HL-60 (cell line): ENCODE results near the gene ATP2B2.
A peak's percentile ranks its signal among the peaks of the same experiment; 100 is the strongest.

Experiments
- DNase-seq, 2 experiments: peaks; one replicate each; pipeline ENCODE4 v3.0.0-alpha.2; 2010 to 2020; ENCODE audit warnings: low read depth in 1 of 2, low spot score in 1 of 2
- H3K27ac ChIP-seq: fragments of 250-450 bp; sonication (Bioruptor Pico); replicated peaks from 2 replicates; pipeline ENCODE4 v1.5.1; 2020; ENCODE audit warnings: mild to moderate bottlenecking, moderate library complexity
- H3K27me3 ChIP-seq: fragments of 250-450 bp; sonication (Bioruptor Pico); 2 replicates; pipeline ENCODE4 v1.5.1; 2021; ENCODE audit warnings: mild to moderate bottlenecking, moderate library complexity; ENCODE audit not compliant: insufficient read depth, poor library complexity, severe bottlenecking
- H3K4me3 ChIP-seq: replicated peaks from 2 replicates; pipeline ENCODE4 v1.5.1; 2011; ENCODE audit warnings: mild to moderate bottlenecking, control low read depth, low read length; ENCODE audit not compliant: insufficient read depth
- GABPA ChIP-seq: IDR thresholded peaks from 2 replicates; pipeline ENCODE4 v1.6.1; 2012; ENCODE audit warnings: low read depth
- POLR2AphosphoS5 ChIP-seq: IDR thresholded peaks from 2 replicates; pipeline ENCODE4 v1.6.1; 2012; ENCODE audit warnings: low read depth
- SPI1 ChIP-seq: IDR thresholded peaks from 2 replicates; pipeline ENCODE4 v1.6.1; 2012; ENCODE audit warnings: low read depth, mild to moderate bottlenecking, borderline replicate concordance
- TF ChIP-seq, protein P1 (sequence below): IDR thresholded peaks from 2 replicates; pipeline ENCODE4 v1.6.1; 2012; ENCODE audit warnings: low read depth; ENCODE audit not compliant: insufficient replicate concordance
- TF ChIP-seq, protein P2 (sequence below): IDR thresholded peaks from one replicate; pipeline ENCODE4 v1.5.1; 2011; ENCODE audit warnings: low read length, control low read depth, inconsistent platforms; ENCODE audit not compliant: insufficient read depth

Gene ATP2B2

DNA sequence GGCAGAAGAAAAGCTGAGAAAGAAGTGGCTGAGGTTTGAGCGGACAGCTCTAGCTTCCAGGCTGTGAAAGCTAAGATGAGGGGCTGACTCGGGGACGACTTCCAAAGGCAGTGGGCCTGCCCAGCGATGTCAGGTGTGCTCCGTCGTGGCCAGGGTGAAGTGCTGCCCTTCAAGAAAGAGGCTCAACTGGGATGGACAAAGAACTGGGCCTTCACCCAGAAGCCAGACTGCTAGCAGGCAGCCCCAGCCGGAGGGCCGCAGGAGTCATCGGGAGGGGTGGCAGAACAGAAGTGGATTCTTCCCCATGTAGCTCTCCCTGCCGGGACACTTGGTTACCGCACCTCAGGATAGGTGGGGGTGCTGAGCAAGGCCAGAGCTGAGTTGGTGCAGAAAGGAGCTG lies 171.3 kb downstream of the ATP2B2 start:
- H3K27me3 ChIP-seq = no peaks in the 10 kb centered on the region
- no peak for TF ChIP-seq POLR2AphosphoS5
- TF ChIP-seq, protein P1, sequence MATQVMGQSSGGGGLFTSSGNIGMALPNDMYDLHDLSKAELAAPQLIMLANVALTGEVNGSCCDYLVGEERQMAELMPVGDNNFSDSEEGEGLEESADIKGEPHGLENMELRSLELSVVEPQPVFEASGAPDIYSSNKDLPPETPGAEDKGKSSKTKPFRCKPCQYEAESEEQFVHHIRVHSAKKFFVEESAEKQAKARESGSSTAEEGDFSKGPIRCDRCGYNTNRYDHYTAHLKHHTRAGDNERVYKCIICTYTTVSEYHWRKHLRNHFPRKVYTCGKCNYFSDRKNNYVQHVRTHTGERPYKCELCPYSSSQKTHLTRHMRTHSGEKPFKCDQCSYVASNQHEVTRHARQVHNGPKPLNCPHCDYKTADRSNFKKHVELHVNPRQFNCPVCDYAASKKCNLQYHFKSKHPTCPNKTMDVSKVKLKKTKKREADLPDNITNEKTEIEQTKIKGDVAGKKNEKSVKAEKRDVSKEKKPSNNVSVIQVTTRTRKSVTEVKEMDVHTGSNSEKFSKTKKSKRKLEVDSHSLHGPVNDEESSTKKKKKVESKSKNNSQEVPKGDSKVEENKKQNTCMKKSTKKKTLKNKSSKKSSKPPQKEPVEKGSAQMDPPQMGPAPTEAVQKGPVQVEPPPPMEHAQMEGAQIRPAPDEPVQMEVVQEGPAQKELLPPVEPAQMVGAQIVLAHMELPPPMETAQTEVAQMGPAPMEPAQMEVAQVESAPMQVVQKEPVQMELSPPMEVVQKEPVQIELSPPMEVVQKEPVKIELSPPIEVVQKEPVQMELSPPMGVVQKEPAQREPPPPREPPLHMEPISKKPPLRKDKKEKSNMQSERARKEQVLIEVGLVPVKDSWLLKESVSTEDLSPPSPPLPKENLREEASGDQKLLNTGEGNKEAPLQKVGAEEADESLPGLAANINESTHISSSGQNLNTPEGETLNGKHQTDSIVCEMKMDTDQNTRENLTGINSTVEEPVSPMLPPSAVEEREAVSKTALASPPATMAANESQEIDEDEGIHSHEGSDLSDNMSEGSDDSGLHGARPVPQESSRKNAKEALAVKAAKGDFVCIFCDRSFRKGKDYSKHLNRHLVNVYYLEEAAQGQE = no peak
- no peak for TF ChIP-seq SPI1
- TF ChIP-seq, protein P2, sequence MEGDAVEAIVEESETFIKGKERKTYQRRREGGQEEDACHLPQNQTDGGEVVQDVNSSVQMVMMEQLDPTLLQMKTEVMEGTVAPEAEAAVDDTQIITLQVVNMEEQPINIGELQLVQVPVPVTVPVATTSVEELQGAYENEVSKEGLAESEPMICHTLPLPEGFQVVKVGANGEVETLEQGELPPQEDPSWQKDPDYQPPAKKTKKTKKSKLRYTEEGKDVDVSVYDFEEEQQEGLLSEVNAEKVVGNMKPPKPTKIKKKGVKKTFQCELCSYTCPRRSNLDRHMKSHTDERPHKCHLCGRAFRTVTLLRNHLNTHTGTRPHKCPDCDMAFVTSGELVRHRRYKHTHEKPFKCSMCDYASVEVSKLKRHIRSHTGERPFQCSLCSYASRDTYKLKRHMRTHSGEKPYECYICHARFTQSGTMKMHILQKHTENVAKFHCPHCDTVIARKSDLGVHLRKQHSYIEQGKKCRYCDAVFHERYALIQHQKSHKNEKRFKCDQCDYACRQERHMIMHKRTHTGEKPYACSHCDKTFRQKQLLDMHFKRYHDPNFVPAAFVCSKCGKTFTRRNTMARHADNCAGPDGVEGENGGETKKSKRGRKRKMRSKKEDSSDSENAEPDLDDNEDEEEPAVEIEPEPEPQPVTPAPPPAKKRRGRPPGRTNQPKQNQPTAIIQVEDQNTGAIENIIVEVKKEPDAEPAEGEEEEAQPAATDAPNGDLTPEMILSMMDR = no peak
- TF ChIP-seq GABPA = no peak

DNA sequence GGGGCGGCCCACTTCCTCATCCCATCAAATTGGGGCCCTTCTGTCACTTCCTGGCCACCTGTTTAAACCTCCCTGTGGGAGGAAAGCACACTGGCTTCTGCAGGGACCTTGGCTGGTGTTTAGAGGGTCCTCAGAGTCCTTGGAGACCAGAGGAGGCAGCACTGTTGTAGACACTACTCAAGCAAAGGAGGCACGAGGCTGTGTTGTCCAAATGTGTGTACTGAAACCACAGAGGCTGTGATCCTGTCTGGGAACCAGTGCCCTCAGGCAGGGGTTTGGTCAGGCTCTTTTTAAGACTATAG lies 172.1 kb downstream of the ATP2B2 start:
- TF ChIP-seq SPI1 = peak; percentile 35; the same call in 1 of the 2 replicates
- TF ChIP-seq, protein P2 = no peak
- Histone ChIP-seq H3K4me3 (no peak overlapping the region), H3K27me3 (no peaks in the 10 kb centered on the region), H3K27ac (no peak overlapping the region)
- DNase-seq = no peak

More for the DNA sequence above, 171.3 kb downstream of the ATP2B2 start:
- no peak for DNase-seq
- Histone ChIP-seq H3K4me3 (no peak overlapping the region), H3K27ac (no peak overlapping the region)

DNA sequence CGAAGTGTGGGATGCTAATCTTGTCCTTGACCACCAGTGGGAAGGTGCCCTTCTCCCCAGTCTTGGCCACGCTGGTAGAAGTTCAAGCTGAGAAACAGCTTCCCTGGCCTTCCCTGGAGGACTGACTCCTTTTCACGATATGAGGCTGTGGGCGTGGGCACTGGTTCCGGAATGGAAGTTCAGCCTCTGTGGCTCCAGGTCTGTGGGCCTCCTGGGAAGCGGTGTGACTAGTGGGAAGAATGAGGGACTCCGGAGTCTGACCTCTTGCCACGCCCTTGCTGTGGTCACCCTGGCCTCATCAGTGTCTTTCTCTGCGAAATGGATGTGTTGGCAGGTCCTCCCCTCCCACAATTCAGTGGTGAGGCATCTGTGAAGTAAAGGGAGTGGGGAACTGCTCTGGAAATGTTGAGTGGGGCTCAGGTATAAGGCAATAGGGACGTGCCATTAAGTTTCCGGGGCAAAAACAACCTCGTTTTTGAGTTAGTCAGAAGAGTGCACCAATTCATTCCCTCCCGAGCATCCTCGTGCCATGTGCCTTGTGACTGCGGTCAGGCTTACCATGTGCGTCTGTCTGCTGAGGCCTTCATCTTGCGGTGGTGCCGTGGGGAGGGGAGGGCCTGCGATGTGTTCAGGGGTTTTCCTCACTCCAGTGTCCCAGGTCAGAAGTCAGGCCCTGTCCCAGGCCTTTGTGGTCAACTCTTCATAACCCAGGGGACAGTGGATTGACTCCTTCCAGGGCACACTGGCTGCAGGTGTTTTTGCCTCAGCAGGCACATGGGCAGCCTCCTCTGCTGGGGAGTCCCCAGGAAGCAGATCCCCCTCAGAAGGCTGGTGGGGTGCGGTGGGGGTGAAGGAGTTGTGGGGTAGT lies 172.7 kb downstream of the ATP2B2 start:
- Histone ChIP-seq H3K4me3 (no peak overlapping the region), H3K27ac (no peak overlapping the region), H3K27me3 (peaks cover 3% of the 10 kb centered on the region)
- DNase-seq = no peak
- TF ChIP-seq POLR2AphosphoS5 = no peak
- no peak for TF ChIP-seq GABPA
- TF ChIP-seq, protein P2 = no peak
- TF ChIP-seq SPI1 = no peak

DNA sequence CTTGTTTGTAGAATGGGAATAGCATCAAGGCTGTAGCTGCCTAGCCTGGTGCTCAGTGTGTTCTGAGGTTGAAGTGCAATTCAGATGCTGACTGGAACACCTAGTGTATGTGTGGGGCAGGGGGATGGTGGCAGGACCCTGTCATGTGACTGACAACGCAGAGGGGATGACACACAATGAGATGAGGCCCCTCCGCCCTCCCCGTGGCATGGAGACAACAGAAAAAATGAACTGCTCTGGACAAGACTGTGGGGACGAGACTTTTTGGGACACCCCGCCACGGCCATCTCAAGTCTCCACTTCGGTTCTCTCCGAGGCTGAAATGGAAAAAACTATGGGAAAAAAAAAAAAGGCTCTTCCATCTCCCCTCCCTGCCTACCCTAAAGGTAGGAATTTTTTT lies 174.1 kb downstream of the ATP2B2 start:
- DNase-seq = no peak
- H3K27me3 ChIP-seq = peaks cover 4% of the 10 kb centered on the region
- H3K4me3 ChIP-seq = no peak overlapping the region
- no peak overlapping the region for H3K27ac ChIP-seq
- no peak for TF ChIP-seq POLR2AphosphoS5
- no peak for TF ChIP-seq GABPA
- no peak for TF ChIP-seq SPI1
- TF ChIP-seq, protein P1 = no peak
- TF ChIP-seq, protein P2 = no peak
